ENCODE data around the gene MCOLN3. TPM values are rescaled to one million over a fixed set of nuclear protein-coding genes. Genes with fewer than 3 reads are reported as not detected.

Gene MCOLN3
- total and polyA plus RNA-seq, 2 of the 4 experiments (the other 2 are of a cell fraction): 0.03 TPM; not detected in 1

GRCh38 chr1:85090225-85090624 lies 41.9 kb upstream of the MCOLN3 start:
- Histone ChIP-seq H3K23ac (ENCODE audit: low read depth, low read length) (no peak overlapping the region), H3K4me3 (ENCODE audit: insufficient read depth, low read depth, low read length) (no peak overlapping the region), H3K4me2 (ENCODE audit: low read depth, low read length) (no peak overlapping the region), H4K8ac (ENCODE audit: low read depth in 2 of 2, low read length in 2 of 2) (no peak overlapping the region), H3K27me3 (ENCODE audit: control insufficient read depth, insufficient read depth, low read length) (peaks cover 12% of the 10 kb centered on the region), H3K9me1 (ENCODE audit: insufficient read depth, low read length) (no peaks in the 10 kb centered on the region), H3K18ac (ENCODE audit: low read depth, low read length) (no peak overlapping the region), H3K36me3 (ENCODE audit: control insufficient read depth, insufficient read depth, low read length) (no peaks in the 10 kb centered on the region), H2BK120ac (ENCODE audit: low read depth, low read length) (no peak overlapping the region), H2AK5ac (ENCODE audit: low read depth, low read length) (no peak overlapping the region), H2BK5ac (ENCODE audit: low read depth, low read length, poor library complexity, severe bottlenecking) (no peak overlapping the region), H2BK15ac (ENCODE audit: low read depth, low read length) (no peak overlapping the region), H3K9ac (ENCODE audit: low read depth, low read length) (no peak overlapping the region), H2AFZ (replicated peaks; ENCODE audit: low read length, poor library complexity) (no peak overlapping the region), H3K79me1 (ENCODE audit: low read depth in 1 of 2, low read length in 2 of 2) (no peaks in the 10 kb centered on the region), H3K56ac (ENCODE audit: extremely low read depth, insufficient read depth, low read length) (no peak overlapping the region), H4K91ac (ENCODE audit: insufficient read depth, low read depth, low read length) (no peak overlapping the region), H2BK20ac (ENCODE audit: low read depth, low read length) (no peak overlapping the region), H3K4ac (ENCODE audit: low read depth, low read length) (no peak overlapping the region), H4K5ac (ENCODE audit: low read depth, low read length) (no peak overlapping the region), H3K14ac (replicated peaks; ENCODE audit: low read depth, low read length) (no peak overlapping the region), H4K20me1 (ENCODE audit: insufficient read depth, low read length) (no peaks in the 10 kb centered on the region), H3K4me1 (ENCODE audit: control insufficient read depth, insufficient read depth, low read length) (no peaks in the 10 kb centered on the region), H3K27ac (ENCODE audit: insufficient read depth, low read length) (no peak overlapping the region), H3K9me3 (ENCODE audit: control insufficient read depth, insufficient read depth, low read length) (no peaks in the 10 kb centered on the region), H2AK9ac (replicated peaks; ENCODE audit: low read depth, low read length, poor library complexity) (no peak overlapping the region)
- TF ChIP-seq RFX5 (IDR thresholded peaks at IDR 0.05; ENCODE audit: low read depth, low read length) (no peak), RCOR1 (IDR thresholded peaks at IDR 0.05; ENCODE audit: insufficient replicate concordance, low read length) (no peak), MXI1 (IDR thresholded peaks at IDR 0.05; ENCODE audit: borderline replicate concordance, low read depth, low read length) (no peak), CHD1 (IDR thresholded peaks at IDR 0.05; ENCODE audit: low read depth, low read length) (no peak), NFE2L2 (IDR thresholded peaks at IDR 0.05; ENCODE audit: low read depth, low read length) (no peak), CEBPB (IDR thresholded peaks at IDR 0.05; ENCODE audit: low read depth, low read length) (no peak), SMC3 (IDR thresholded peaks at IDR 0.05; ENCODE audit: low read depth, low read length) (no peak), POLR2A (IDR thresholded peaks at IDR 0.05; ENCODE audit: low read depth, low read length) (no peak), MAZ (IDR thresholded peaks at IDR 0.05; ENCODE audit: borderline replicate concordance, low read depth, low read length) (no peak), BHLHE40 (IDR thresholded peaks at IDR 0.05; ENCODE audit: low read depth, low read length) (no peak), FOS (IDR thresholded peaks at IDR 0.05; ENCODE audit: low read depth, low read length) (no peak), RAD21 (IDR thresholded peaks at IDR 0.05; ENCODE audit: low read length) (no peak)
- TF ChIP-seq, protein P1, sequence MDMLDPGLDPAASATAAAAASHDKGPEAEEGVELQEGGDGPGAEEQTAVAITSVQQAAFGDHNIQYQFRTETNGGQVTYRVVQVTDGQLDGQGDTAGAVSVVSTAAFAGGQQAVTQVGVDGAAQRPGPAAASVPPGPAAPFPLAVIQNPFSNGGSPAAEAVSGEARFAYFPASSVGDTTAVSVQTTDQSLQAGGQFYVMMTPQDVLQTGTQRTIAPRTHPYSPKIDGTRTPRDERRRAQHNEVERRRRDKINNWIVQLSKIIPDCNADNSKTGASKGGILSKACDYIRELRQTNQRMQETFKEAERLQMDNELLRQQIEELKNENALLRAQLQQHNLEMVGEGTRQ (IDR thresholded peaks at IDR 0.05; ENCODE audit: low read depth, low read length): no peak
- TF ChIP-seq, protein P2, sequence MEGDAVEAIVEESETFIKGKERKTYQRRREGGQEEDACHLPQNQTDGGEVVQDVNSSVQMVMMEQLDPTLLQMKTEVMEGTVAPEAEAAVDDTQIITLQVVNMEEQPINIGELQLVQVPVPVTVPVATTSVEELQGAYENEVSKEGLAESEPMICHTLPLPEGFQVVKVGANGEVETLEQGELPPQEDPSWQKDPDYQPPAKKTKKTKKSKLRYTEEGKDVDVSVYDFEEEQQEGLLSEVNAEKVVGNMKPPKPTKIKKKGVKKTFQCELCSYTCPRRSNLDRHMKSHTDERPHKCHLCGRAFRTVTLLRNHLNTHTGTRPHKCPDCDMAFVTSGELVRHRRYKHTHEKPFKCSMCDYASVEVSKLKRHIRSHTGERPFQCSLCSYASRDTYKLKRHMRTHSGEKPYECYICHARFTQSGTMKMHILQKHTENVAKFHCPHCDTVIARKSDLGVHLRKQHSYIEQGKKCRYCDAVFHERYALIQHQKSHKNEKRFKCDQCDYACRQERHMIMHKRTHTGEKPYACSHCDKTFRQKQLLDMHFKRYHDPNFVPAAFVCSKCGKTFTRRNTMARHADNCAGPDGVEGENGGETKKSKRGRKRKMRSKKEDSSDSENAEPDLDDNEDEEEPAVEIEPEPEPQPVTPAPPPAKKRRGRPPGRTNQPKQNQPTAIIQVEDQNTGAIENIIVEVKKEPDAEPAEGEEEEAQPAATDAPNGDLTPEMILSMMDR (conservative IDR thresholded peaks at IDR 0.05; ENCODE audit: low read depth, low read length): no peak
- DNase-seq (no peak), ATAC-seq (ENCODE audit: low read depth) (no peak)
- in situ Hi-C loops (cut with MboI; ENCODE audit: low sequenced_read_pairs) (no loop called here), dilution Hi-C loops (cut with HindIII; ENCODE audit: low sequenced_read_pairs, unreplicated experiment) (no loop called here), intact Hi-C loops (cut with micrococcal nuclease) (no loop called here)
- ChIA-PET POLR2A (ENCODE audit: unreplicated experiment) (no interaction called here), CTCF (no interaction called here)
- WGBS, 2 experiments (ENCODE audit: extremely low coverage in 2 of 2, insufficient read length in 1 of 2): 100% methylated on average over 1 of the region's 1 CpG; no CpG with 5 or more reads in 1 of the 2 experiments
- BruUV-seq (replicated peaks): no TSS peak

Data from IMR-90 (cell line).